Measurements from ENCODE around the gene HOXB3.

The HOXB3 gene

DNA sequence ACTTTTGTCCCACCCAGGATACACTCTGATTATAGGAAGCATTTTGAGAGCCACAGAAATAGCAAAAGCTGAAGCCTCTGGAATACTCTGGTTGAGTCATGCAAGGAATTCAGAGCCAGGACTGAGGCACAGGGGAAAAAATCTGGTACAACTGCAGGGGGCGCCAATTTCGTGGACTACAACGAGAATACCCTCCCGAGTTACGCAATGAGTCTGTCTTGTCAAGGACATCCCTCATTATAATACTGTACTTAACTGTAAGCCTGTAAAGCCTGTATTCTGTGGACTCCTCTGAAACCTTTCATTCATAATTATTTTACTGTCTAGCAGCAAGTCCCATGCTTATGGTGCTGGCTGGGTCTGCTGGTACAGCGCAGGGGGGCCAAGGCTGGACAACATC is 67.0 kb downstream of the HOXB3 start:
- TF ChIP-seq, protein P1, sequence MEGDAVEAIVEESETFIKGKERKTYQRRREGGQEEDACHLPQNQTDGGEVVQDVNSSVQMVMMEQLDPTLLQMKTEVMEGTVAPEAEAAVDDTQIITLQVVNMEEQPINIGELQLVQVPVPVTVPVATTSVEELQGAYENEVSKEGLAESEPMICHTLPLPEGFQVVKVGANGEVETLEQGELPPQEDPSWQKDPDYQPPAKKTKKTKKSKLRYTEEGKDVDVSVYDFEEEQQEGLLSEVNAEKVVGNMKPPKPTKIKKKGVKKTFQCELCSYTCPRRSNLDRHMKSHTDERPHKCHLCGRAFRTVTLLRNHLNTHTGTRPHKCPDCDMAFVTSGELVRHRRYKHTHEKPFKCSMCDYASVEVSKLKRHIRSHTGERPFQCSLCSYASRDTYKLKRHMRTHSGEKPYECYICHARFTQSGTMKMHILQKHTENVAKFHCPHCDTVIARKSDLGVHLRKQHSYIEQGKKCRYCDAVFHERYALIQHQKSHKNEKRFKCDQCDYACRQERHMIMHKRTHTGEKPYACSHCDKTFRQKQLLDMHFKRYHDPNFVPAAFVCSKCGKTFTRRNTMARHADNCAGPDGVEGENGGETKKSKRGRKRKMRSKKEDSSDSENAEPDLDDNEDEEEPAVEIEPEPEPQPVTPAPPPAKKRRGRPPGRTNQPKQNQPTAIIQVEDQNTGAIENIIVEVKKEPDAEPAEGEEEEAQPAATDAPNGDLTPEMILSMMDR (IDR thresholded peaks at IDR 0.05; ENCODE audit: low read depth, low read length), result peak; percentile 23
- DNase-seq (ENCODE audit: low read depth in 2 of 2), result no peak
- H3K4me3 ChIP-seq (replicated peaks in 1 of 2; ENCODE audit: low read depth in 2 of 2, low read length in 2 of 2), result no peak overlapping the region

DNA sequence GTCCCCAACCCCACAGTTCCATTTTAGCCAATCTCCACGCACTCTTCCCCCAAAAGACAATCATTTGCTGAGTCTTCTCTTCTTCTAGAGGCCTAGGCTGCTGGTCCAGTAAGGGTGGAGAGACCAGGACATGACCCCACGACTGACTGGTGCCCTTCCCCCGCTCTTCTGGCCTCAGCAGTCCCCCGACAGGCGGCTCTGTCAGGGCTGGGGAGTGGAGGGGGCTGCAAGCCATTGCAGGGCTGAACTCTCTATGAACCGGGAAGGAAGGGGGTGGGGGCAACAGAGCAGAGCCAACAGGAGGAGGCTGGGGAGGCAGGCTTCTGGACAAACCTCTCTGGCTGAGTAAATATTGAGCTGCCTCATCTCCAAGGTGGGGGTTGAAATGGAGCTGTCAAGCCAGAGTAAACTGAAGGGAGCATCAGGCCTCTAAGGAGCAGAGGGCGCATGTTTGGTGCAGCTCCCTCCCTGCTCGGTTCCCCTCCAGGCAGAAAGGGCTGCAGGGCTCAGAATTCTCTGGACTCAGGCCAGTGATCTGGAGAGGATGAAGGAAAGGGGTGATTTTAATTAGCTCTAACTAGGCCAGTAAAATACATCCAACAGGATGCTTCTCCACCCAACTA is 67.9 kb downstream of the HOXB3 start:
- DNase-seq (ENCODE audit: low read depth in 2 of 2), result no peak
- TF ChIP-seq, protein P1 (IDR thresholded peaks at IDR 0.05; ENCODE audit: low read depth, low read length), result no peak
- no peak overlapping the region for H3K4me3 ChIP-seq (replicated peaks in 1 of 2; ENCODE audit: low read depth in 2 of 2, low read length in 2 of 2)

DNA sequence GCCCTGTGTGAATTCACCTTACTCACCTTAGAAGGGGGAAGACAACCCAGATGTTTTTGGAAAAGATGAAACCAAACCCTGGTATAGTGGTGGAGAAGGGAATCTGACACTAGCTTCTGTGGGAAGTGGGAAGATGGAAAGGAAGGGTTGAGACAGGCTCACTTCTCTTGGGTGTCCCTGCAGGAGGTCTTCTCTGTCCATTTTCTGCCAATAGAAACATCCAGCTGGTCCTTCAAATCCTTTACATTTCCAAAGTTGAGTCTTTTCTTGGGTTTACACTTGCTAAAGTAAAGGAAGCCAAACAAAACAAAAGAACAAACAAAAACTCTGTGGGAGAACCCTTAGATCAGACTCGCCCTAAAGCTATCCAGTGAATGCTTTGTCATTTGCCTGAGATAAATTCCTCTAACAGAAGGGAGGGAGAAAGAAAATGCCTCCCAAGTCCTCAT is 69.4 kb downstream of the HOXB3 start:
- peak in 1 of 2 donors; percentile 41 for DNase-seq (ENCODE audit: low read depth in 2 of 2)
- TF ChIP-seq, protein P1 (IDR thresholded peaks at IDR 0.05; ENCODE audit: low read depth, low read length), result no peak
- H3K4me3 ChIP-seq (replicated peaks in 1 of 2; ENCODE audit: low read depth in 2 of 2, low read length in 2 of 2), result no peak overlapping the region

DNA sequence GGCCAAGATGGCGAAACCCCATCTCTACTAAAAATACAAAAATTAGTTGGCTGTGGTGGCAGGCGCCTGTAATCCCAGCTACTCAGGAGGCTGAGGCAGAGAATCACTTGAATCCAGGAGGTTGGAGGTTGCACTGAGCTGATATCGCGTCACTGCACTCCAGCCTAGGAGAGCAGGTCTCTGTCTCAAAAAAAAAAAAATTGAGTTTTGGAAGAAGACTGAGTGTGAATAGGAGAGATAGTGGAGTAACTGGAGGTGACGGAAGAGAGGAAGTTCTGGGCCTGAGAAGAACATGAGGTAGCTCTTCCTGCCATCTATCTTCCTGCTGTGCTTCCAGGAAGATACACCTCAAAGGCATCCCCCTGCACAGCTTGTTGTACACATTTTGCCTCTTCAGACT is 70.6 kb downstream of the HOXB3 start:
- TF ChIP-seq, protein P1 (IDR thresholded peaks at IDR 0.05; ENCODE audit: low read depth, low read length), result no peak
- no peak for DNase-seq (ENCODE audit: low read depth in 2 of 2)
- H3K4me3 ChIP-seq (replicated peaks in 1 of 2; ENCODE audit: low read depth in 2 of 2, low read length in 2 of 2), result no peak overlapping the region

DNA sequence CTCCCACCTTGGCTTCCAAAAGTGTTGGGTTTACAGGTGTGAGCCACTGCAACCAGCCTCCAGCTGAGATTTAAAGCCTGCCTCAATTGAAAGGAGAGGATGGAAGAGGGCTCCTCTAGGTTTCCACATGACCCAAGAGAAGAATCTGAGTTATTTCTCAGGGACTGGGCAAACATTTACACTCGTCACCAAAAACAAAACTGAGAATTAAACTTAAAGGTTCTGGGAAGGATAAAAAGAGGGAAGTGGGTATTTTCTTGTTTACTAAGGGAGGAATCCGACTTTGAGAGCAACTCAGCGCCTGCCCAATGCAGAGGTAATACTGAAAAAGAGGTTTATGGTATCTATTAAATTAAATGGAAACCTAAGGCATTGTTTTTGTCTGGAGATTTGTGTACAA is 72.6 kb downstream of the HOXB3 start:
- no peak overlapping the region for H3K4me3 ChIP-seq (replicated peaks in 1 of 2; ENCODE audit: low read depth in 2 of 2, low read length in 2 of 2)
- DNase-seq (ENCODE audit: low read depth in 2 of 2), result no peak
- TF ChIP-seq, protein P1 (IDR thresholded peaks at IDR 0.05; ENCODE audit: low read depth, low read length), result no peak

DNA sequence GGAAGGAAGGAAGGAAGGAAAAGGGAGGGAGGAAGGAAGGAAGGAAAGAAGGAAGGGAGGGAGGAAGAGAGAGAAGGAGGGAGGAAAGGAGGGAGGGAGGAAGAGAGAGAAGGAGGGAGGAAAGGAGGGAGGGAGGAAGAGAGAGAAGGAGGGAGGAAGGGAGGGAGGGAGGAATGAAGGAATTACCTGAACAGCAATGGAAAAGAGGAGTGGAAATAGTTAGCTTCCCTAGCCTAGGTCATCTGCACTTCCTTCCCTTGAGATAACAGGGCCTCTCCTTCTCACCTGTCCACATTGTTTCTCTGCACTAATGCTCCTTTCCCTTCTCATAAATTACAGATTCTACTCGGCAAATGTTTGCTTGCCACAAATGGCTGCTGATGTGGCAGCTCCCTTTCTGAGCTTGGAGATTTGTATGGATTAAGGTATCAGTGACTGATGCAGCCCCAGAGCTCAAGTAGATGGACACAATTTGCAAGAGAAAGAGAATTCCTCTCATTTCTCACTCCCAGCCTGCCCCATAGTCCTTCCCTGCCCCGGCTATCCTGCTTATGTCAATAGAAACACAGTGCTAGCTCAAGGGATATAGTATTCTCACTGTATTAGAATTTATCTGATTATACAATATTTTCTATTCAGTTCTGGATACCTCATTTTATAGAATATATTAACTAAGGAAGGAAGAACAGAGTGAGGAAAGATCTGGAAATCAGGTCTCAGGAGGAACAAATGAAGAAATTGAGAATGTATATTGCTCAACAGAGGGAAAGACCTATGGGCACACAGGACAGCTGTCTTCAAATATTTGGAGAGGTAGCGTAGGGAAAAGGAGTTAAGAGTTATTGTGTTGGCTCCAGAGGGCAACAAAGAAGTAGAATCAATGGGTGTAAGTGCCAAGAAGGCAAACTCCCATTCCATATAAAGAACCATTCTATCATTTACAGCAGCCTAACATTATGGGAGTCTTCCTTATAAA is 73.8 kb downstream of the HOXB3 start:
- no peak for DNase-seq (ENCODE audit: low read depth in 2 of 2)

More for the DNA sequence above, 73.8 kb downstream of the HOXB3 start:
- TF ChIP-seq, protein P1 (IDR thresholded peaks at IDR 0.05; ENCODE audit: low read depth, low read length), result no peak
- no peak overlapping the region for H3K4me3 ChIP-seq (replicated peaks in 1 of 2; ENCODE audit: low read depth in 2 of 2, low read length in 2 of 2)
